ENCODE data around the gene LASP1NB.
A peak's percentile ranks its signal among the peaks of the same experiment; 100 is the strongest.

Gene LASP1NB

GRCh38 chr17:38925263-38925995, at the start of gene LASP1NB:
Gene LASP1NB, plus strand, starts transcription at chr17:38925614.
- DNase-seq = no peak

- DNase-seq = no peak
Observed at GRCh38 chr17:38877130-38877851, 48.1 kb upstream of the LASP1NB start.

DNA sequence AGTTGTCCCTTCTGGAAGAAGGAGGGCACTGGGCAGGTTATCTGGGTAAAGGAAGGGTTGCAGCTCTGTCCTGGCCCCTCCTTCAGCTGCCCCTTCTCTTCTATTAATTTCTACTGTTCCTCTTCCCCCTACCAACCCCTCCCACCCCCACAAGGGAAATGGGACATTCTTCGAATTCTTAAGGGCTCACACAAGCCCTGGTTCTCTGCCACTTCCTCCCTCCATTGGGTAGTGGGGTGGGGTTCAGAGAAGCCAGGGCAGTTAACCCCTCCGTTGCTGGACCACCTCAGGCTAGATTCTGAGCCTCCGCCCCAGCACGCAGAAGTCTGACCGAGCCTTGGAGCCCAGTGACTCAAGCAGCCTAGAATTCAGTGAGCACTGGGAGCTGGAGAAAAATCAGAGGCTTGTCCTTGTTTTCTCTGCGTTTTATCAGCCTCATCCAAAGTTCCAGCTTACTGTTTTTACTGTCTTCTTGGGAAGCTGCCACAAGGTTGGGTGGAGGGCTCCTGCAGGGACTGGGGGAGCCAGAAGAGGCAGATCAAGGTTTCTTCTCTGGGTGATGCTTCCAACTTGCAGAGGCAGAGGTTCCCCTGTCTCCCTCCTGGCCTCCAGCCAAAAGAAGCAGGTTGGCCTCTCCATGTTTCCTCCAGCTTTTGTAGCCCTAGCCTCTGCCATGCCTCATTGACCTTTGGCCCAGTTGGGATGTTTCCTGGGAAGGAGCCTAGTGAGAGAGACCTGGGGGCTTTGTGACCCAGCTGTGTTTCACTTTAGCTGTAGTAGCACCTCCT, 45.3 kb upstream of the LASP1NB start:
- peak in 1 of 2 donors; percentile 49 for DNase-seq

GRCh38 chr17:38881600-38882191, 43.7 kb upstream of the LASP1NB start:
- peak; percentile 72 to 78 for DNase-seq

DNA sequence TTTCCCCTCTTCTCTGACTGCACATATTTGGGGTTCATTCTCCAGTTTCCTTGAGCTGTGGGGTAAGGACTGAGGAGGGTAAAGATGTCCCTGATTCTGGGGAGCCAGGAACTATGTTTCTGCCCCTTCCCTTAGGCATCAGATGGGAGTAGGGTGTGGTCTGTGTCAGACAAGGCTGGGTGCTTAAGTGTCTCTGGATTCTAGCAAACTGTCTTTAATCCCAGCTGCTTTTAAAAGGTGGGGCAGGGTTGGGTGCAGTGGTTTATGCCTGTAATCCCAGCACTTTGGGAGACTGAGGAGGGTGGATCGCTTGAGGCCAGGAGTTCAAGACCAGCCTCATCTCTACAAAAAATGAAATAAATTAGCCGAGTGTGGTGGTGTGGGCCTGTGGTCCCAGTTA, 42.5 kb upstream of the LASP1NB start:
- DNase-seq = no peak

DNA sequence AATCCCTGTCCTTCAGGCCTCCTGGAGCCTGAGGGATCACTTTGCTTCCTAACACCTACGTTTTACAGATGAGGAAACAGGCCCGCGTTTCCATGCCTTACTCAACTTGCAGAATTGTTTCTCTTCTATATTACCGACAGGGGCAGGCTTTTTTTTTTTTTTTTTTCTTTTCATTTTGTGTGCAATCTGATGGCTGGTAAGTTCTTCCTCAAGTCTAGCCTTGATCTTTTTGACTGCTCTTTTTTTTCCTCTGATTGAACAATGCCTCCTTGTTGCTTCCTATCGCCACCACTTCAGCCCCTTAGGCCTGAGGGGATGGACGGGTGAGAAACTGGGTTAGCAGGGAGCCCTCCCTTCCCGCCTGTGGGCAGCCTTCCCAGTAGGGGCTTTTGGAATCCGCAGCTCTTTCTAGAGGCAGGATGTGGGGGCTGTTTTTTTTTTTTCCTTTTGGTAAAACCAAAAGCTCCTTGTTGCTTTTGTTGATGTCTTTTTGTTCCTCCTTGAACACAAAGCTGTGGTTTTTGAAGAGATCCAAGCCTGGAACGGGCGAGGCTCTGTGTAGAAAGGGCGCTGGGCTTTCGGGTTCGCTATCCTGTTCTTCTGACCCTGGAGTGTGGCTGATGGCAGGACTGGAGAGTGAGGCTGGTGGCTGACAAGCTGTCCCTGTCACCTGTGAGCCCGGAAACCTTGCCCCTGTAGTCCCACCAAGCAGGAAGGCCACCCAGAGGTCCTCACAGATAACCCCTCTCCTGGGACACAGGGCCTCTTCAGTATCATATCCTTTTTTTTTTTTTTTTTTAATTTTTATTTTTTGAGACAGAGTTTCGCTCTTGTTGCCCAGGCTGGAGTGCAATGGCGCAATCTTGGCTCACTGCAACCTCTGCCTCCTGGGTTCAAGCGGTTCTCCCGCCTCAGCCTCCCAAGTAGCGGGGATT, 41.6 kb upstream of the LASP1NB start:
- DNase-seq = no peak

DNA sequence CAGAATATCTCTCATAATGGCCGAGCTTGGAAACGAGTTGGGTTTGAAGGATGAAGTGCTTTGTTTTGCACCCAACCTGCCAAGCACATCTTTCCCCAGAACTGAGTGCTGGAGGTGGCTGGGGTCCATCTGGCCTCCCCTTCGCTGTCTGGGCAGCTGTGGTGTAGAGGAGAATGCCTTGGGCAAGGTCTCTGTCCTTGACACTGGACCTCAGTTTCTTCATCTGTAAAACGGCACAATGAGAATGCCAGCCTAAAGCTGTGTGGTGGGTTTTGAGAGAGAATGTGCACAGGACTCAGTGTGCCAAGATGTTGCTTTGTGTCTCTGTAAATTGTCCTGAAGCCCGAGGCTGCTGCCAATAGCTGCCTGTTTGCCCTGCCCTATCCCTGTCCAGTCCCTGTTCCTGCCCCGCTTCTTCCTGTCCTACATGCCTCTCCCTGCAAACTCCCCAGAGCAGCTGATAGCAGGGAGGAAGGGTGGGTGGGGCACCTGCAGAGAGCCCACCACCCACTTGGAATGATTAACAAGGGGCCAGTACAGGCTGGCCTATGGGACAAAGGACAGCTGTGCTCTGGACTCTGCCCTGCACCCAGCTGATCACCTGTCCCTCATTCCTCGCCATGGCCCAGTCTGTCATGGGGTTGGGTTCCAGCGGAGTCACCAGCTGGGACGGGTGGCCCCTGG, 40.2 kb upstream of the LASP1NB start:
- DNase-seq = no peak

GRCh38 chr17:38885728-38886642, 39.4 kb upstream of the LASP1NB start:
- DNase-seq = no peak

GRCh38 chr17:38886643-38887010, 38.8 kb upstream of the LASP1NB start:
- no peak for DNase-seq

DNA sequence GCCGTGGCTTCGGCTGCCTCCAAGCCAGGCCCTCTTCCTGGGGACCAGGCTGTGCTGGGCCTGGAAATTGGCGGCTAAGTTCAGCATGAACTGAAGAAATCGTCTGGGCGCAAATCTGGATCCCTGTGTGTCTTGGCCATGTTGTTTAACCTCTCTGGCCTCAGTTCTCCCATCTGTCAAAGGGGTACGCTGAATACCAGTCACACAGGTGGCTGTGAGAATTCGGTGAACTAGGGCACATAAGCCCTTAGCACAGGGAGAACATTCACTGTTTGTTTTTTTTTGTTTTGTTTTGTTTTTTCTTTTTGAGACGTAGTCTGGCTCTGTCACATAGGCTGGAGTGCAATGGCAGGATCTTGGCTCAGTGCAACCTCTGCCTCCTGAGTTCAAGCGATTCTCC, 36.6 kb upstream of the LASP1NB start:
- no peak for DNase-seq

- DNase-seq = no peak
Observed at GRCh38 chr17:38889745-38890409, 35.5 kb upstream of the LASP1NB start.

- no peak for DNase-seq
Observed at GRCh38 chr17:38890410-38890746, 35.0 kb upstream of the LASP1NB start.

DNA sequence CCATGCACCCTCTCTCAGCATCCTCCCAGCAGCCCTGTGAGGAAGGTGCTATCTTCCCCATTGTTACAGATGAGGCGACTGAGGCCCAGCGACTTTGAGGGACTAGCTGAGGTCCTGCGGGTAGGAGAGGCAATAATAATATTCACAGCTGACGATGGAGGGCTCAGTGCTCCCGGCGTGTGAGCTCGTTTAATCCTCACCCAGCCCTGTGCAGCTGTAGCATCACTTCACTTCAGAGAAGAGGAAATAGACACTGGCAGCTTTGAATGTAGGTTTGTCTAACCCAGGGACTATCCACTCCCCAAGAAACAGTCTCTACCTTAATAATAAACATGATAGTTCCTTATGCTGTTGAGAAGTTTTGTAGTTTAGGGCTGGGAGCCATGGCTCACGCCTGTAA, 34.0 kb upstream of the LASP1NB start:
- no peak for DNase-seq

- DNase-seq = no peak
Observed at GRCh38 chr17:38892083-38892482, 33.3 kb upstream of the LASP1NB start.

GRCh38 chr17:38892620-38893019, 32.8 kb upstream of the LASP1NB start:
- no peak for DNase-seq

DNA sequence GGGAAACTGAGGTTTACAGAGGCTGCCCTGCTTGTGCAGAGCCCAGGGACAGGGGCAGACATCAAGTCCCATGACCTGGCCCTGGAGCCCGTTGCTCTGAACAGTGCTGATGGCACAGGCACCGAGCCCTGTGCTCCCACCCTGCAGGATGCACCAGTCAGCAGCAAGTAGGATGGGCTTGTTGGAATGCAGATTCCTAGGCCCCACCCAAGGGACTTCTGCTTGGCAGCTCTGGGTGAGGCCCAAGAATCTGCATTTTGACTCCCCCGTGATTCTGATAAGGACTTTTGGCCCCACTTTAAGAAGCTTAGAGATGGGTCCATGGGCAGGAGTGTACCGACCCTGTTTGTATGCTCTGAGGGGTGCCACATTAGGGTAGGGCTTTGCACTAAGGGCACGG, 32.3 kb upstream of the LASP1NB start:
- no peak for DNase-seq

- DNase-seq = no peak
Observed at GRCh38 chr17:38893607-38894006, 31.8 kb upstream of the LASP1NB start.

DNA sequence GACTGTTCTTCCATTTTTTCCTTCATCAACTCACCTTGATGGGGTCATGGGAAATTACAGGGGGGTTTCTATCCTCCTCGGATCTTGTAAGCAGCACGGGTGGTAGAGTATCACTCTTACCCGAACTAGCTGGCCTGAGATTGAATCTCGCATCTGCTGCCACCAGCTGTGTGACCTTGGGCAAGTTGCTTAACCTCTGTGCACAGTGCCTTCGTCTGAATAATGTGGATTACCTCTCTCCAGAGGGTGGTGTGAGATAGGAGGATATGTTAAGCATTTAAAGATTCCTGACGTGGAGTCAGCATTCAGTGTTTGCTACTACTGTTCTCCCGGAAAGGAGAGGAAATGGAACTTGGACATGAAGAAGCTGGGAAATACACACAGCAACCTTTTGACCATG, 31.1 kb upstream of the LASP1NB start:
- no peak for DNase-seq

DNA sequence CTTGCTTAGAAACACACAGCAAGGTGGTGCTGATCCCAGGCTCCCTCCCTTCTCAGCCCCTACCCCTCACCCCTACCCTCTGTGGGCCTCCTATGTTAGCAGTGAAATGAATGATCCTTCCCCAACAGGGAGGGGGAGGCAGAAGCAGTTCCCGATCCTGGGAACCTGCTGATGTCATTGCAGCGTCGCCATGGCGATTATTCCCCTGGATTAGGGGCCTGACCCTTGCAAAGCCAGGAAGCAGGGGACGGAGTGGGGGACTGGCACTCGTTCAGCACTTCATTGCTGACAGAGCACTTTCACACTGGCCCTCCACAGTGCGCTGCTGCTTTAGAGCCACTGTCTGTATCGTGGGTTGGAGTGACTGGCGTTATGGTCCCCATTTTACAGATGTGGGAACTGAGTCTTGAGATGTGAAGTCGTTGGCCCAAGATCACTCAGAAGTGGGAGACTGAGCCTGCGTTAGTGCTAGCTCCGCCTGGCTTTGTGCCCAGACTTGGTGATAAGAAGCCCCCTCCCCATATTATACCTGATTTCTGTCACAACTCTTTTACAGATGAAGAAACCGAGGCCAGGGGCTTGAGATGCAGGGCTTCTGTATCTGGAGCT, 29.0 kb upstream of the LASP1NB start:
- no peak for DNase-seq

Data from right lung (tissue), 2 donors.